ENCODE measurements around the gene TBXA2R. TPM values are rescaled to one million over a fixed set of nuclear protein-coding genes. Genes with fewer than 3 reads are reported as not detected.
A peak's percentile ranks its signal among the peaks of the same experiment; 100 is the strongest.

TBXA2R gene
- total and polyA plus RNA-seq, 2 of the 4 experiments (the other 2 are of a cell fraction): 0.36 to 2.3 TPM

DNA sequence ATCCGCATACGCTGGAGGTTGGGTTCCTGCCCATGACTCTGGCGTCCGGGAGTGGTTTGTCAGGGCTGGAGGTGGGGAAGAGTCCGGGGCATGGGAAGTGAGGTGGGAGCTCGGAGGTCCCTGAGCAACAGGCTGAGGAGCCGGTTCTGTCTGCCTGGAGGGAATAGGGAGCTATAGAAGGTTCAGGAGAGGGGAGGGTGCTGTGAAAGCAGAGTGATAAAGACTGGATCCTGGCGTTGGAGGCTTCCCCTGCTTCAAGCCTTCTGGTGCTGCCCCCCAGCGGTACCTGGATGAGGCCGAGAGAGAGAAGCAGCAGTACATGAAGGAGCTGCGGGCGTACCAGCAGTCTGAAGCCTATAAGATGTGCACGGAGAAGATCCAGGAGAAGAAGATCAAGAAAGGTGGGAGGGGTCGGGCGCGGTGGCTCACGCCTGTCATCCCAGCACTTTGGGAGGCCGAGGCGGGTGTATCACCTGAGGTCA lies 31.4 kb downstream of the TBXA2R start:
- no peak overlapping the region for H3K56ac ChIP-seq (ENCODE audit: extremely low read depth, insufficient read depth, low read length)
- no peak overlapping the region for H3K4me3 ChIP-seq (ENCODE audit: insufficient read depth, low read depth, low read length)
- H3K36me3 ChIP-seq (ENCODE audit: control insufficient read depth, insufficient read depth, low read length): peaks cover 15% of the 10 kb centered on the region; the same call in 1 of the 2 replicates
- H3K14ac ChIP-seq (replicated peaks; ENCODE audit: low read depth, low read length): no peak overlapping the region
- H3K79me1 ChIP-seq (ENCODE audit: low read depth in 1 of 2, low read length in 2 of 2): peaks cover 7 to 22% of the 10 kb centered on the region in 2 experiments; a peak in 3 of 4 replicates
- ATAC-seq (ENCODE audit: low read depth): no peak
- dilution Hi-C loops (cut with HindIII; ENCODE audit: low sequenced_read_pairs, unreplicated experiment) (no loop called here), intact Hi-C loops (cut with micrococcal nuclease) (no loop called here), in situ Hi-C loops (cut with MboI; ENCODE audit: low sequenced_read_pairs) (no loop called here)
- H2BK120ac ChIP-seq (ENCODE audit: low read depth, low read length): no peak overlapping the region
- H3K9ac ChIP-seq (ENCODE audit: low read depth, low read length): no peak overlapping the region
- peak; percentile 27; the same call in 1 of the 2 replicates for TF ChIP-seq RAD21 (IDR thresholded peaks at IDR 0.05; ENCODE audit: low read length)
- no peak for TF ChIP-seq BHLHE40 (IDR thresholded peaks at IDR 0.05; ENCODE audit: low read depth, low read length)
- TF ChIP-seq, protein P1, sequence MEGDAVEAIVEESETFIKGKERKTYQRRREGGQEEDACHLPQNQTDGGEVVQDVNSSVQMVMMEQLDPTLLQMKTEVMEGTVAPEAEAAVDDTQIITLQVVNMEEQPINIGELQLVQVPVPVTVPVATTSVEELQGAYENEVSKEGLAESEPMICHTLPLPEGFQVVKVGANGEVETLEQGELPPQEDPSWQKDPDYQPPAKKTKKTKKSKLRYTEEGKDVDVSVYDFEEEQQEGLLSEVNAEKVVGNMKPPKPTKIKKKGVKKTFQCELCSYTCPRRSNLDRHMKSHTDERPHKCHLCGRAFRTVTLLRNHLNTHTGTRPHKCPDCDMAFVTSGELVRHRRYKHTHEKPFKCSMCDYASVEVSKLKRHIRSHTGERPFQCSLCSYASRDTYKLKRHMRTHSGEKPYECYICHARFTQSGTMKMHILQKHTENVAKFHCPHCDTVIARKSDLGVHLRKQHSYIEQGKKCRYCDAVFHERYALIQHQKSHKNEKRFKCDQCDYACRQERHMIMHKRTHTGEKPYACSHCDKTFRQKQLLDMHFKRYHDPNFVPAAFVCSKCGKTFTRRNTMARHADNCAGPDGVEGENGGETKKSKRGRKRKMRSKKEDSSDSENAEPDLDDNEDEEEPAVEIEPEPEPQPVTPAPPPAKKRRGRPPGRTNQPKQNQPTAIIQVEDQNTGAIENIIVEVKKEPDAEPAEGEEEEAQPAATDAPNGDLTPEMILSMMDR (conservative IDR thresholded peaks at IDR 0.05; ENCODE audit: low read depth, low read length): 0 out of 2 replicates have a peak, but pooled peaks have one; percentile 22
- no peak overlapping the region for H2BK15ac ChIP-seq (ENCODE audit: low read depth, low read length)
- no peaks in the 10 kb centered on the region for H3K9me3 ChIP-seq (ENCODE audit: control insufficient read depth, insufficient read depth, low read length)
- no TSS peak for BruUV-seq (replicated peaks)
- H4K8ac ChIP-seq (ENCODE audit: low read depth in 2 of 2, low read length in 2 of 2): no peak overlapping the region
- ChIA-PET POLR2A (ENCODE audit: unreplicated experiment) (no interaction called here), CTCF (no interaction called here)
- no peak overlapping the region for H4K91ac ChIP-seq (ENCODE audit: insufficient read depth, low read depth, low read length)
- H3K27ac ChIP-seq (ENCODE audit: insufficient read depth, low read length): no peak overlapping the region
- no peaks in the 10 kb centered on the region for H3K27me3 ChIP-seq (ENCODE audit: control insufficient read depth, insufficient read depth, low read length)
- H4K20me1 ChIP-seq (ENCODE audit: insufficient read depth, low read length): peaks cover 11% of the 10 kb centered on the region; the same call in 1 of the 2 replicates
- WGBS, 2 experiments (ENCODE audit: extremely low coverage in 2 of 2, insufficient read length in 1 of 2): 96% methylated on average over 7 of the region's 19 CpGs; no CpG with 5 or more reads in 1 of the 2 experiments
- H3K23ac ChIP-seq (ENCODE audit: low read depth, low read length): no peak overlapping the region
- H2AK9ac ChIP-seq (replicated peaks; ENCODE audit: low read depth, low read length, poor library complexity): peak overlapping the region; percentile 15
- H2BK5ac ChIP-seq (ENCODE audit: low read depth, low read length, poor library complexity, severe bottlenecking): no peak overlapping the region
- H3K9me1 ChIP-seq (ENCODE audit: insufficient read depth, low read length): peaks cover 10% of the 10 kb centered on the region
- peak; percentile 16 for DNase-seq
- no peak overlapping the region for H3K4ac ChIP-seq (ENCODE audit: low read depth, low read length)
- H3K4me1 ChIP-seq (ENCODE audit: control insufficient read depth, insufficient read depth, low read length): no peaks in the 10 kb centered on the region
- H4K5ac ChIP-seq (ENCODE audit: low read depth, low read length): no peak overlapping the region
- no peak overlapping the region for H2AFZ ChIP-seq (replicated peaks; ENCODE audit: low read length, poor library complexity)
- no peak overlapping the region for H3K4me2 ChIP-seq (ENCODE audit: low read depth, low read length)
- no peak overlapping the region for H2BK20ac ChIP-seq (ENCODE audit: low read depth, low read length)
- no peak overlapping the region; the same call in 1 of the 2 replicates for H2AK5ac ChIP-seq (ENCODE audit: low read depth, low read length)
- H3K18ac ChIP-seq (ENCODE audit: low read depth, low read length): no peak overlapping the region
